HG03097 (cell line): ENCODE results near the gene CDKL2.
A peak's percentile ranks its signal among the peaks of the same experiment; 100 is the strongest.
"Not testable (repeated sequence)": the region's sequence is repeated elsewhere in the genome, so short reads cannot be mapped to it uniquely, and the experiment has no call there.

ENCODE experiments used
- ATAC-seq: cut with Tn5 transposase; IDR thresholded peaks from one replicate; pipeline ENCODE4 v1.9.1; 2021; ENCODE audit not compliant: unreplicated experiment, low FRiP score

The CDKL2 gene

DNA sequence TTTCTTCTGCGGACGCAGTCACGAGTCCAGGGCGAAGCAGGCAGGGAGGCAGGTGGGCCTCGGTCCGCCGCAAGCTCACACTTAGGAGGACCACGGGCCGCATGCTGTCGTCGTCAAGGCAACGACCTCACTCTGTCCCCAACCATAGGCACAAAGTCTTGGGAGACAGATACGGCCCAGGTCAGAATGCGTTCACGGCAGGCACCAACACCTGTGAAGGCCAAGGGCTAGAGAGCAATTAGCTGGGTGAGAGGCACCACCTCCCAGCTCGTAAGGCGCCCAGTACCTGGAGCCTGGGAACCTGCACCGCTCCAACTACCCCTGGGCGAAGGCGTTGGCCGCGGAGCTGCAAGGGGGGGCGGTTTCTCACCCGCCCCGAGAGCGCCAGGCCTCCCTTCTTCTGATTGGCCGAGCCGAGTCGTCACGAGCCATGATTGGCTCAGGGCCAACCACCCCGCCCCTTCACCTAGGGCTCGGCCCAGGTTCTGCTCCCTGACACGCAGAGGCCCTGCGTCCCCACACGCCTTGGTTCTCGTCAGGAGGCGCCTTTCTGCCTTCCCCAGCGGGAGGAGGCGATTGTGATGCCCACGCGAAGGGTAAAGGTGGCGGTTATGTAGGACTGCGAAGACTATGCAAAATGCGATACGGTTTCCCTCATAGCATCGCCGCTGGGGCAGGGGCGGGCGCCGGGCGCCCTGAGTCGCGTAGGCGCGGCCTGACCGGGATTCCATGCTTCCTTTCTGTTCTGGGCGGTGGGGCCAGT, at the start of gene CDKL2:
Gene CDKL2 (minus strand): TSS at position 355 of the 763 bp plus-strand sequence. CDS start 4,540 bp downstream, outside the sequence.
- peak; percentile 99 for ATAC-seq

DNA sequence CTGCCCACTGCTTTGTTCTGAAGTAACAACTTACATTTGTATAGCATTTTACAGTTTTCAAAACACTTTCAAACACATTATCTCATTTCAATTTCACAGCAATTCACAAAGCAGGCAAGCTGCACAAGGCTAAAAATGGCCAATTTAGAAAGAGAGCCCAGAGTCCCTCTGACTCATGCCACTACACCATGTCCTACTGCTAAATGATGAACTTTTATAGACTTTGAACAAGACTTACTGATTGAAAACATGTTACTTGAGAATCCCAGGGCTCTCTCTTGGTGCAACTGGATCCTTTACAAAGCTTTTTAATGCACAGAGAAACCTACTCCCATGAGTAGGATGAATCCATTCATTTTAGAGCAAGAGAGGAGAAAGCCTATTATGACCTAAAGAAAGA, 48.6 kb upstream of the CDKL2 start:
- no peak for ATAC-seq

DNA sequence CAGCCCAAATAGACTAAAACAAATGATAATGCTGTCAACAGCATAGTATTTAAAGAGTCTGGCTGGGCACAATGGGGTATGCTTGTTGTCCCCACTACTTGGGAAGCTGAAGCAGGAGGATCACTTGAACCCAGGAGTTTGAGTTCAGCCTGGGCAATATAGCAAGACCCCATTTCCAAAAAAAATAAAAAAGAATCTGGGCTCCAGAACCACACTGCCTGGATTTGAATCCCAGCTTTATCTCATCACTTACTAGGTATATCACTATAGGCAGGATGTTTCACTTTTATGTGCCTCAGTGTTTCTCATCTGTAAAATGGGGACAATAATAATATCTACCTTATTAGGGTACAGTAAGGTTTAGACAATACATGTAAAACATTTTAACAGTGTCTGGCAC, 48.1 kb upstream of the CDKL2 start:
- ATAC-seq, result no peak

DNA sequence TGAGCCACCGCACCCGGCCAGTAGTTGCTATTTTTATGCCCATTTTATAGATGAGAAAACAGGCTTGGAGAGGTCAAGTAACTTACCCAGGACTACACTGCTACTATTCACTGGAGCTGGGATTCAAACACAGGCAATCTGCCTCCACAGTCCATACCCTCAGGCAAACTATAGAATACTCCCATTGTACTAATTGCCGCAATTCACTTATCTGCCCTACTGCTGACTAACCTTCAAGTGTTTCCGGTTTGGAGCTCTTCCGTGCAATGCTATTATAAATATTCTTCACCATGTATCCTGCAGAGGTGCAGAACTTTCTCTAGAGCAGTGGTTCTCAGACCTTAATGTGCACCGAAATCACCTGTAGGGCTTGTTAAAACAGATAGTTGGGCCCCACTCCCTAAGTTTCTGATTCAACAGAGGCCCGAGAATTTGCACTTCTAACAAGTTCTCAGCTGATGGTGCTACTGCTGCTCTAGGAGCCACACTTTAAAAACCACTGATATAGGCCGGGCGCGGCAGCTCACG, 44.7 kb upstream of the CDKL2 start:
- no peak for ATAC-seq

DNA sequence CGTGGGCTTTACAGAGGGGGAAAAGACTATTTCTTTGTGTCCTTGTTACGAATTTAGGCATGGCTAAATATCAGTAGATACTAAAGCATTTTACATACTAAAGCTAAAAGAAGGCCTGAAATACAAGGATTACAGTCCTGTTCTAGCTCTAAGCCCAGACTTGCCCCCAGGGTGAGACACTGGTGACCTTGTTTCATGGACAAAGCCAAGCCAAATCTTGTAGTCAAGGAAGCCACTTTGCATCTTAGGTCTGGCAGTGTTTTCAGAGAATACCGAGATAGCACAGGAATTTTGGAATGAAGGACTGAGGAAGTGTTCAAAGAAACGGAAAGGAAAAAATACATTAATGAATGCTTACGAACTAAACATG, 43.6 kb upstream of the CDKL2 start:
- ATAC-seq, result no peak

DNA sequence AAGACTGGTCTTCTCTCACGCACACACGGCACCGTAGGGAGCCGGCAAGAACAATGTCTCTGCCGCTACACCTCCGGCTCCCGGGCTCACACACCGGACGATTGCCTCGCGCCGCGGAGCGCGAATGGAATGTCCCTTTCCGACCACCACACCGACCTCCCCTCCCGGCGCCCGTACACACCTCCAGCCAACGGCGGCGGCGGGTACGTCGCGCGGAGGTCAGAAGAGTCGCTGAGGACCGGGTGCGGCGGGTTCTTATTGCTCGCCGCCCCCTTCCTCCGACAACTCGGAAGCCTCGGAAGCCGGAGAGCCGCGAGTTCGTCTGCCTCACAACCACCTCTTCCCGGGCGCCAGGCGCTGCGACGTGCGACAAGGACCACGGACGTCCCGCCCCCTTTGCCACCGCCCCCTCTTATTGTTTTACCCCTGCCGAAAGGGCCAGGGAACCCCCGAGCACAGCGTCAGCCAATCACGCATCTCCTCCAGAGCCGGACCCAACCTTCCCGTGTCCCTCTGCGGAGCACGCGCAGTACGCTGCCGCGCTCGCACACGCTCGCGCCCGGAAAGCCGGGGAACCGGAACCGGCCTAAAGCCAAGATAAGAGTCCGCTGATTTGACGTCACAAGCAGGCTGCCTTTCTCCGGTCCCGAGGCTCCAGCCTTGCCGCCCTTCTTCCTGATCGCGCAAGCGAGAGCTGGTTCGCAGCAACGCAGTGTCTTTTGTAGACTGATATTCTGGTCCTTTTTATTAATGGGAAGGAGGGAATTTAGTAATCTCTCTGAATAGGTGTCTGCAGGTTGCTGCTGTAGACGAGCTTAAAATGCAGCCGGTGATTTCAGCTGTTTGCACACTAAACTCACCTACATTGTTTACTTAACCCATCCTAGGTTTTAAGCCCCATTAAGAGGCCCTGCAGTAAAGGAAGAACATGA, 43.0 kb upstream of the CDKL2 start, which contains the start of gene G3BP2:
Gene G3BP2 (minus strand): TSS at position 385 of the 932 bp plus-strand sequence. CDS start 11,386 bp downstream, outside the sequence.
- peak; percentile 92 for ATAC-seq

DNA sequence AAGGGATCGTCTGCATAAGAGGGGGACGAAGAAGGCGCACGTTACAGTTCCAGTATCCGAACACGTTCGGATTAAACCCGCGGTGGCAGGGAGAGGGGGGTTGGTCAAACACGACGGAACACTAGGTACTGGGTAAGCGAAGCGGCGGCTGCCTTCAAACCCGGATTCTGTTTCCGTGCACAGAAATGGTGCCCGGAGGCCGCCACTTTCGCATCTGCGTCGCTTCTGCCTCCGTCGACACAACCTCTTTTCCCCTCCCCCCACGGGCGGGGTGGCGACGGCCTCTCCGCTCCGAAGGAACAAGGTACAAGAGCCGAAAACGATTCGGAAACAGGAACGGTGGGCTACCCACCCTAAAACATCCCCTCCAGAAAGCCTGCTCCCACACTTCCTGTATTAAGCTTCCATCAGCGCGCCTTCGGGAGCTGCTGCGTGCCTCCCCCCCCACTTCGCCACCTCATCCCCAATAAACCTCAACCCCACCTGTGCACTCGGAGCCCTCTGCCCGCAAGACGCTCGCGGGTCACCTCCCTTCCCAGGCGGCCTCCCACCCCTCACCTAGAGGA, 42.2 kb upstream of the CDKL2 start:
- ATAC-seq, result peak; percentile 17

DNA sequence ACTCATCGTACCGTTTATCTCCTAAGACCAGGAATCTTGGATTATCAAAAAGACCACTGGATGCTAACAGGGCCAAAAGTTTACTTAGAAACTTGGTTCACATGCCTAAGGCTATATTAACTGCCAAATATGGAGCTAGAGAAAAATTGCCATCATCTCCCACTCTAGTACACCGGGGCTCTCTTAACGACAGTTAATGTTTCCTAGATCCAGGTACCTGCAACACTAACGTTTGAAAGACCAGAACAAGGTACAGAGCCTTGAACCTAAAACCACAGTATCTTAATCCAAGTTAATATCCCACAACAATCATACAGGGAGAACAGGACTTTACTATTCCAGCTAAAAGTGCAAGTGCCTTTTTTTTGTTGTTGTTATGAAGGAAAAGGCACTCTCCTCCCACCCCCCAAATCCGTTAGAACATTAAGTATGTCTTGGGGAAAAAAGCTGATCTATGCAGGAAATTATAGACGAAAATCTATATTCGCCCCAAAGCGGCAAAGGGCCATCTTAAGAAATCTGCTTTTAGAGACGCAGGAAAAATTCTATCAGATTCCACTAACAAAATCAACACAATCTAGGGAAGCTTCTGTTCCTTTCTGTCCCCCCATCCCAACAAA, 41.6 kb upstream of the CDKL2 start:
- ATAC-seq, result no peak

DNA sequence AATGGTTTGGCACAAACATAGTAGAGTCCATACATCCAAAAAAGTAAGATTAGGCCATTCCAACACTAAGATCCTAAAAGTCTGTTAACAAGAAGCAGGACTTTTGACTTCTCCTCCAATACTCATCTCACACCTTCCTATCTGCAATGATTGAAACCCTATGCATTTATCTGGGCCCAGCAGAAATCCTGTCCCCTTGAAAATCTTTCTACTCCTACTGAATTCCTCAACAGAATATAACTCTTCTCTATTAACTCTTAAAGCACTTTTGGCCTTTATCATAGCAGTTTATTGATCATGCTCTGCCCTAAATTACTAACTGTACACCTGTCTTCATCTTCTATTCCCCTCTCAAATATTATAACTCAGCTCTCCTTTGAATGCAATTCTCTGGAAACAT, 38.3 kb upstream of the CDKL2 start:
- ATAC-seq, result no peak

DNA sequence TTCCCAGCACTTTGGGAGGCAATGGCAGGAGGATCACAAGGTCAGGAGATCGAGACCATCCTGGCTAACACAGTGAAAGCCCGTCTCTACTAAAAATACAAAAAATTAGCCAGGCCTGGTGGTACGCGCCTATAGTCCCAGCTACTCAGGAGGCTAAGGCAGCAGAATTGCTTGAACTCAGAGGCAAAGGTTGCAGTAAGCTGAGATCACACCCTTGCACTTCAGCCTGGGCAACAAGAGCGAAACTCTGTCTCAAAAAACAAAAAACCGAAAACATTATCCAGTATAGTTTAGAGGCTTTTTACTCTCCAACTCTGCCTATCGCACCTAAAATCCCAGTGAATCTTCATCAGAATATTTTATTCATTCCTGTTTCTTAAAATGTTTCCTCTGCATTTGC, 37.3 kb upstream of the CDKL2 start:
- not testable (repeated sequence) for ATAC-seq

DNA sequence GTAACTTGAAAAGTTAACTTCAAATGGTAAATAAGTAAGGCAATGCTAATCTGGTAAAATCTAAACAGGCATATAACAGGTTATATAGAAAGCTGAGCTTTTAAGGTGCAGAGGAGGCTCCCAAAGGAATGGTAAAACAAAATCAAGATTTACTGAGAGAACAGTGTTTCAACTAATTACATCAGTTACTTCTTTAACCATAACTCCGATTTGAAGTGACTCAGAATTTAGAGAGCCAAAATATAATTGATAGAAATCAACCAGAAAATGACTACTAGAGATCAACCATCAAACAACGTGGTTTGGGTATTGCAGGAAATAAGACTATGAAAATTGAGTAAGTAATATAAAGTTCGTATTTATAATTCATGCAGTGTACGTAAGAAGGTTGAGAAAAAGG, 36.0 kb upstream of the CDKL2 start:
- no peak for ATAC-seq

DNA sequence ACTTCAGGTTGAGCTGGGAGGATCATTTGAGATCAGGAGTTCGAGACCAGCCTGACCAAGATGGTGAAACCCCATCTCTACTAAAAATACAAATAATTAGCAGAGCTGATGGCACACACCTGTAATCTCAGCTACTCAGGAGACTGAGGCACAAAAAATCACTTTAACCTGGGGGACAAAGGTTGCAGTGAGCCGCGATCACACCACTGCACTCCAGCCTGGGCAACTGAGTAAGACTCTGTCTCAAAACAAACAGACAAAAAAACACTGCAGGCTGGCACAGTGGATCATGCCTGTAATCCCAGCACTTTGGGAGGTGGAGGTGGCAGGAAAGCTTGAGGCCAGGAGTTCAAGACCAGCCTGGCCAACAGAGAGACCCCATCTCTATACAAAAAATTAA, 34.3 kb upstream of the CDKL2 start:
- not testable (repeated sequence) for ATAC-seq

DNA sequence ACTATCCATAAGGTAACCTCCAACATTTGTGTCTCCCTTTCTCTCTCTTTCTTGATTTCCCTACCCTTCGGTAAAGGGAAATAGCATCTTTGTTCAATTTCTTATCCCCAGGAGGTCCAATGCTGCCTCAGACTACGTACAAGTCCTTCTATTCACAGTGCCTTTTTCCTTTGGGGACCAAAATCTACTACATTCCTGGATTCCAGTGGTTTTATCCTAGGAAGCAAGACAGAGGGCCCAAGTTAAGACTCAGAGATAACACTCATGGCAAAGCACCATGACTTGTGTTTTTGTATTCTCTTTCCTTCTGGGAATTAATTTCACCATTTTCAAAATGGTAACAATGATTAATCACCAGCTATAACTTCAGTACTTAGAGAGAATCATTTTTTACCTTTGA, 32.3 kb upstream of the CDKL2 start:
- ATAC-seq, result no peak

DNA sequence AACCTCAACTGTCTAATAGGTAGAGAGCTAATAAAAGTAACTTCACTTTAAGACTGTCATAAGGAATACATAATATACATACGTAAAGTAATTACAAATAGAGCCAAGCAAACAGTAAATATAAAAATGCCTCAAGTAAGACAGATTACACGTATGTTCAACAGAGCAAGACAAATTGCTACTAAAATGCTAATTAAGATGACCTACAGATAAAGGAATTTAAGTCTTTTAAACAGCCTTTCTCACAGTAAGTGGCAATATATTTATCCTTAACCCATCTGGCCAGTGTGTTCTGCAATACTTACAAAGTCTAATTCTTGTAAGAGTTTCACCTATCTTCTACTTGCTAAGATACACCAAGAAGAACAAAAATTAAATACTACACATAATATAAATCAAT, 30.2 kb upstream of the CDKL2 start:
- ATAC-seq, result no peak

DNA sequence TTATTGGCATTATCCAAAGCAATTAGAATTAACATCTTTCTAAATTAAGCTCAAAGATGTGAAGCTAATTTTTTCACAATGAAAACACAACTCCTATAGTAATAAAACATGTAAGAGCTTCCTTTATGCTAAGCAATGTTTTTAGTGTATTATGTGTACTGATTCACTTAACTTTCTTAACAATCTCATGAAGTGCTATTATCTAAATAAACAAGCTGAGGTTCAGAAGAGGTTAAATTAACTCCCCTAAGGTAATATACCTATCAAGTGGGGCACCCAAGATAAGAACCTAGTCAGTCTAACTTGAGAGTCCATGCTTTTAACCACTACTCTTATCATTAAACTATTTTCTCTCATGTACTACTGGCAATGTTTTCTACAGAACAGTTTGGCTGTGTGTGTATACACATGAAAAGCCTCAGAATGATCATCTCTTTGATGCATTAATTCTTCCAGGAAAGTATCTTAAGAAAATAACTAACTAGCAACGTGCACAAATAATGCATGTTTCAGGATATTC, 29.2 kb upstream of the CDKL2 start:
- ATAC-seq, result no peak

DNA sequence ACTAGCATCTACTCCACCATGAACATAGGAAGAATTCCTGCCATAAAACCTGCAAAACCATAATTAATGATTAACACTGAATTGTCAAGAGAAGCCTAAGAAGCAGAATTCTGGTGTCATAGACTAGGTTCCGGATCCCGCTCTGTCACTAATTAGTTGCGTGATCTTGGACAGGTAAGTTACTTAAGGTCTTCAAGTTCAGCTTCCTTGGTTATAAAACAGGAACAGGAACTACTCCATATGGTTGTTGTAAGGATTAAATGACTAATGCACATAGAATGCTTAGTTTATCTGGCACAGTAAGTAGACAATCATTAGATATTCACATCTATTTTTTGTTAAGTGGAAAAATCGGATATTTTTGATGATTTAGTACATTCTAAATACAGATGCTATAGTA, 28.5 kb upstream of the CDKL2 start:
- no peak for ATAC-seq

DNA sequence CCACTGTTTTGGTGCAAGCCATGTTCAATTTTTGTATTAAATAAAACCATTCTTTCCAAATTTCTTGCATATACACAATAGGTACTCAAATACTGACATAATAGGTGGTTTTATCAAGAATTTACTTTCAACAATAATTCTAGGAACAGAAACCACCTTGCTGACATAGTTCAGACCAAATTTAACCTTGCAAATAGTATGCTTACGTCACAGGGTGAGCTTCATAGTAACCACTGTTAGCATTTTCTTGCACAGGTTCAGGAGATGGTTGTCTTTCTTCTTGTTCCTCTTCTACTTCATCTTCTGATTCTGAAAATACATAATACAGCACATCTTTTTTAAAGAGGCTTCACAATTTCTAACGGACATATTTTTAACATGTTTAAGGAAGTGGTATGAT, 25.2 kb upstream of the CDKL2 start:
- no peak for ATAC-seq

DNA sequence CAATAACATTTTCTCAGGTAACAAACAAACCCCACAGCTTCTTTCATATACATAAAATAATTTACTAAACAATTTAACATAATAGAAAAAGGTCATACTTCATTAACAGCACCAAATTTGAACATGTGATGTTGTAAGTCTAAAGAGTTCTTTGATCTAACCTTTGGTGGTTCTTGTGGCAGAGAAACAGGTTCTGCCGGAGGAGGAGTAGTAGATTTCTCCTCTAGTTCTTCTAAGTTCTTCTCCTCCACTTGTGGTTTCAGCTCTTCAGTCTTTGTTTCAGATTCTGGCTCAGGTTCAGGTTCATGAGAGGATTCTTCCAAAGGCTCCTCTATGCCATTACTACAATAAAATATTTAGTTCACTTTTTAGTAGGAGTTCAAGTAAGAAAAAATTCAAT, 24.6 kb upstream of the CDKL2 start:
- ATAC-seq, result no peak

DNA sequence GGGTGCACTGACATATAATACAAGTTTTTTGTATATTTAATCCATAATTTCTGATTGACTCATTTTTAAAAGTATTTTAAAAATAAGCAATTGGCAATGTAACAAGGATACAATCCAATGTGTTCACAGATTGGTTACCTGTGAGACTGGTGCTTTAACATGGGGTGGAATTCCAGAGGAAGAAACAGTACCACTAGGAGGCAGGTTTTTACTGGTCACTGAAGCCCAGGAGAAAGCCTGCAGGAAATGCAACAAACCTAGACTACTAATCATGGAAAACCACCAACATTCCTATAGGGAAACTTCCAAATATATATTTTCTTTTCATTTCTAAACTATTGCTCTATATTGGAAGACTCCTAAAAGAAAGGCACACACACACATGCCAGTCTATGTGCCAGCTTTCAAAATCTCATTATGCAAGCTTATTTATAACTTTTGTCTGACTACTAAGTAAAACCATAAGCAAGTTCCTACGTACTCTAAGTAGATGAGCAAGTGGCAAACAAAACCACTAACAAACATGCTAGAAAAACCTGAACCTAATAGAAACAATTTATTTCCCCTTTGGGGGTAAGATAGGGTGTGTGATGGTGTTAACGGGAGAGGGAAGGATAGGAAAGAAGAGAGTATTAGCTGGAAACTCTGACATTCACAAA, 23.6 kb upstream of the CDKL2 start:
- ATAC-seq, result no peak

DNA sequence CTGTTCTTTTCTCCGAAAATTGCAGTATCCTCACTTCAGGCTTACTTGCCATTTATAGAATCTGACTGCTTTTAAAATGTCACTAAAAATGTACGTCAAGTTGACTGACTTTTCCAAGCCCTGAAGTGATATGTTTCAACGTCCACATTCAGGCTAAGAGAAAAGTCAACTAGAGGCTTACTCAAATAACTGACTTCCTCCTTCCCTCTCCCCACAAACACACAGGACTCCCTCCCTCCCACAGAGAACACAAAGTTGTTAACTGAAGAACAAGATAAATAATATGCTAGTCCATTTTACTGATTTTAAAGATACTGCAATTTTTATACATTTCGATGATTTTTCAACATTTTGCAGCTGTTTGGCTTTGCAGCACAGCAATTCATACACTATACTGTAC, 13.8 kb upstream of the CDKL2 start:
- ATAC-seq, result no peak
